Measurements from ENCODE around the gene C12orf60.

- TF ChIP-seq CTCF (IDR thresholded peaks at IDR 0.05; ENCODE audit: poor library complexity) (no peak), EZH2 (IDR thresholded peaks at IDR 0.05; ENCODE audit: borderline replicate concordance) (no peak), EZH2phosphoT487 (IDR thresholded peaks at IDR 0.05; ENCODE audit: low read depth, severe bottlenecking, unreplicated experiment) (no peak)
Observed at GRCh38 chr12:14849661-14850060, 46.2 kb downstream of the C12orf60 start.
